Mucosa of descending colon (tissue), 3 donors: ENCODE results near the gene KCNH5. TPM values are rescaled to one million over a fixed set of nuclear protein-coding genes. Genes with fewer than 3 reads are reported as not detected.
A peak's percentile ranks its signal among the peaks of the same experiment; 100 is the strongest.

Source experiments
- ATAC-seq: fragments of 200-7000 bp; cut with Tn5 transposase; one replicate; pipeline ENCODE4 v1.9.1; 2020; ENCODE audit warnings: mild to moderate bottlenecking, moderate library complexity
- DNase-seq, 3 donors: peaks; one replicate each; pipeline ENCODE4 v3.0.0-alpha.2; 2020
- H3K36me3 ChIP-seq: fragments of 200-600 bp; one replicate; pipeline ENCODE4 v1.8.0; 2021; ENCODE audit warnings: low read depth, mild to moderate bottlenecking
- H3K4me1 ChIP-seq: fragments of 200-600 bp; one replicate; pipeline ENCODE4 v1.8.0; 2021; ENCODE audit warnings: low read depth, mild to moderate bottlenecking
- H3K4me3 ChIP-seq: fragments of 200-600 bp; one replicate; pipeline ENCODE4 v1.8.0; 2021; ENCODE audit warnings: mild to moderate bottlenecking
- H3K9me3 ChIP-seq: fragments of 200-600 bp; one replicate; pipeline ENCODE4 v1.8.0; 2021; ENCODE audit warnings: mild to moderate bottlenecking
- CTCF ChIP-seq: fragments of 200-600 bp; IDR thresholded peaks from one replicate; pipeline ENCODE4 v1.8.0; 2022; ENCODE audit warnings: antibody characterized with exemption, mild to moderate bottlenecking
- intact Hi-C, 2 donors: fragments of 100-400 bp; cut with DNase I in 1 of 2; cut with micrococcal nuclease in 1 of 2; formaldehyde crosslinking; loops; one replicate each; pipeline versions ENCODE4 v1.11.0 to v1.11.1; 2022; cut with DNase I, micrococcal nuclease
- total RNA-seq, 3 donors: library from RNA; stranded (reverse); fragmentation: NEBNext Ultra II Directional in 2 of 3; extraction: Animal tissue kit (Norgen Biotek cat#: 25700) in 2 of 3; gene quantifications; one replicate each; pipeline versions ENCODE4 v1.2.1 to v1.2.4, GENCODE V29; 2021 to 2023
- donor health status: DM: no; HTN: no; CAD: no; lungs with moderate emphysema.
- donor health status: DM: no; HTN: no; CAD: no.
- donor health status: DM: no; HTN: yes; CAD: no.

KCNH5 gene
- total RNA-seq, 3 donors from 2014 or later = 0.28 TPM; not detected in 2

- no peak overlapping the region for H3K4me3 ChIP-seq
- ATAC-seq = peak; percentile 15
- no peaks in the 10 kb centered on the region for H3K4me1 ChIP-seq
- intact Hi-C loops = no loop called here
- H3K9me3 ChIP-seq = no peaks in the 10 kb centered on the region
- peak in 1 of 3 donors; percentile 42 for DNase-seq
- TF ChIP-seq CTCF = no peak
- no peaks in the 10 kb centered on the region for H3K36me3 ChIP-seq
Measured at GRCh38 chr14:63045612-63046320, 508 bp upstream of the KCNH5 start.

GRCh38 chr14:63039866-63040265 lies 5.4 kb downstream of the KCNH5 start:
- Histone ChIP-seq H3K4me1 (no peaks in the 10 kb centered on the region), H3K9me3 (no peaks in the 10 kb centered on the region), H3K36me3 (no peaks in the 10 kb centered on the region), H3K4me3 (no peak overlapping the region)
- no peak for TF ChIP-seq CTCF
- intact Hi-C loops = no loop called here
- no peak for DNase-seq
- no peak for ATAC-seq

GRCh38 chr14:63032641-63033040 lies 12.6 kb downstream of the KCNH5 start:
- H3K9me3 ChIP-seq = no peaks in the 10 kb centered on the region
- no peak for TF ChIP-seq CTCF
- H3K36me3 ChIP-seq = no peaks in the 10 kb centered on the region
- H3K4me1 ChIP-seq = no peaks in the 10 kb centered on the region
- no peak for DNase-seq
- no peak for ATAC-seq
- no peak overlapping the region for H3K4me3 ChIP-seq
- intact Hi-C loops = no loop called here

- no peak for ATAC-seq
- no peaks in the 10 kb centered on the region for H3K4me1 ChIP-seq
- H3K9me3 ChIP-seq = no peaks in the 10 kb centered on the region
- no peak for TF ChIP-seq CTCF
- H3K36me3 ChIP-seq = no peaks in the 10 kb centered on the region
- no peak for DNase-seq
- intact Hi-C loops = no loop called here
- no peak overlapping the region for H3K4me3 ChIP-seq
Measured at GRCh38 chr14:63032076-63032475, 13.2 kb downstream of the KCNH5 start.

GRCh38 chr14:63030113-63030512 lies 15.1 kb downstream of the KCNH5 start:
- H3K4me3 ChIP-seq = no peak overlapping the region
- intact Hi-C loops = no loop called here
- ATAC-seq (no peak), DNase-seq (no peak)
- H3K4me1 ChIP-seq = no peaks in the 10 kb centered on the region
- H3K36me3 ChIP-seq = no peaks in the 10 kb centered on the region
- TF ChIP-seq CTCF = no peak
- H3K9me3 ChIP-seq = no peaks in the 10 kb centered on the region

- no peak for ATAC-seq
- no peaks in the 10 kb centered on the region for H3K4me1 ChIP-seq
- intact Hi-C loops = no loop called here
- H3K4me3 ChIP-seq = no peak overlapping the region
- no peak for DNase-seq
- TF ChIP-seq CTCF = no peak
- peaks cover 3% of the 10 kb centered on the region for H3K9me3 ChIP-seq
- H3K36me3 ChIP-seq = no peaks in the 10 kb centered on the region
Measured at GRCh38 chr14:63027719-63028118, 17.5 kb downstream of the KCNH5 start.
